Right hindlimb (tissue), 1 donor: ENCODE measurements around the gene ZNF182.
"Not testable (repeated sequence)": the region's sequence is repeated elsewhere in the genome, so short reads cannot be mapped to it uniquely, and the experiment has no call there.

Experiments used
- DNase-seq: peaks from one replicate; pipeline ENCODE4 v3.0.0-alpha.2; 2018

ZNF182 gene

GRCh38 chrX:47992669-47993068 lies 11.1 kb downstream of the ZNF182 start:
- no peak for DNase-seq

DNA sequence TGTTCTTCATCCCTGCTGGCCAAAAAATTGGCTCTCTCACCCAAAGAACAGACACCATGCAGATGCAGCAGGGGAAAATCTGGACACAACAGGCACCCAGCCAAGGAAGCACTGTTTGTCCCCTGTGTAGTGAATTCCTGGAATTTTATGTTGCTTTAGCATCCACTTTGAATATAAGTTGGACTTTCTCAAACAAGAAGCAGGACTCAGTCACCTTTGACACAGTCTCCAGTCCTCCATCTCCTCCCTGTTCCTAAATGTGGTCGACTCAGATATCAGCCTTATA lies 11.8 kb downstream of the ZNF182 start:
- DNase-seq, result no peak

GRCh38 chrX:47991263-47992094 lies 12.3 kb downstream of the ZNF182 start:
- DNase-seq, result no peak

- no peak for DNase-seq
These were observed 27.3 kb downstream of the ZNF182 start for GRCh38 chrX:47976254-47977151.

DNA sequence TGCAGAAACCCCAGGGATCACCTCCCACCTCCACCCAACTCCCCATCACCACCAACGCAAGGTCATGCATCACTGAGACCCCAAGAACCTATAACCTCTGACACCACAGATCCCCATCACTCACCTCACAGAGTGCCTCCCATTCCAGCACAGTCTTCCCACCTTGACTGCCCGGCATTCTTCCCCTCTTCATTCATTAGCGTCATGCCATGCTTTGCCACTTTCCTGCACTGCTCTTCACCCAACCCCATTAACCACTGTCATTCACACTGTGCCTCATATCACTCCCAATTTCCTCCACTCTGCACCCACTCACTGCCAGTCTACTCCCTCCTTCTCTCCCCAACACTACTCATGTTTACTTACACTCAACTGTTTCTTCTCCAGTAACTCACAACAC lies 30.6 kb downstream of the ZNF182 start:
- DNase-seq, result no peak

GRCh38 chrX:47965526-47965925 lies 38.3 kb downstream of the ZNF182 start:
- DNase-seq, result not testable (repeated sequence)

GRCh38 chrX:47961830-47962229 lies 42.0 kb downstream of the ZNF182 start:
- not testable (repeated sequence) for DNase-seq

DNA sequence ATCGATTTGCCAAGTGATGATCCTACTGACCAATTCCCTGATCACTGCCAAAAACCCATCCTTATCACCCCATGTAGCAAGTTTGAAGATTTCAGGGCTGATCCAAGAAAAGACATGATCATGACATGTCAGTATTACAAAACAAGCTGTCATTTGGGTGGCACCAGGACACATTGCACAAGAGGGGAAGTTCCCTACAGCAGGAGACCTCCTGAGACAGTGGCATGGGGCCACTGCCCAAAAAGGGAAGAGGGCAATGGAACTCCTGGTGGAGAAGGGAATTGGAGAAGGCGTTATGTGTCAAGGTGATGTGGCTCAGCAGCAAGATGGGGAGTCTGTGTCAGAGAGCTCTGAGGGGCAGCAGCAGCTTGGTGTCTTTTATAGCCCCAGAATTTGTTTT lies 43.4 kb downstream of the ZNF182 start:
- DNase-seq, result no peak

DNA sequence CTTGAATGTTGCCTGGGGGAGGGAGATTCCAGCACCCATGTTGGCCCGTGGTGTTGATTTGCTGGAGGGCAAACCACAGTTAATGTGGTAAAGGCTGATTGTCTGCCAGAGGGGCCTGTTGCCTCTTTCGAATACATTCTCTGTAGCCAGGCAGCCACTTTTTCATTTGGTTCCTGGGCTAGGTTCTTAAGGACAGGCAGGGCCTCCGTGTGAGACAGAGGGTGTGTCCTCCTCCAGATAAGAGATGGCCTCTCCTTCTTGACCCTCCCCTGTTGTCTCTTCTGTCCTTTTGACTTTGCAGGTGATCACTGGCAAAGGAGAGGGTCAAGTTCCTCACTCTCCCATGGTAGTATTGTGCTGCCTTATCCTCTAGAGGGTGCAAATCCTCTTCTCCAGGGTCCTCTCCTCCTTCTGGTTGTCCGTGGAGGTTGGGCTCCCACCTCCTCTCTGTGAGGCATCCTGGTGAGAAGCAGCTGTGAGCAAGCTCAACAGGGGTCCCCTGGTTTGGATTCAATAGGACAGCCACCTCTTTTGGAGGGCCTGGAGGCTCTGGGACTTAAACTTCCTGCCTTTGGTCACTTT lies 44.9 kb downstream of the ZNF182 start:
- no peak for DNase-seq

GRCh38 chrX:47958206-47958605 lies 45.6 kb downstream of the ZNF182 start:
- DNase-seq, result peak; percentile 21

DNA sequence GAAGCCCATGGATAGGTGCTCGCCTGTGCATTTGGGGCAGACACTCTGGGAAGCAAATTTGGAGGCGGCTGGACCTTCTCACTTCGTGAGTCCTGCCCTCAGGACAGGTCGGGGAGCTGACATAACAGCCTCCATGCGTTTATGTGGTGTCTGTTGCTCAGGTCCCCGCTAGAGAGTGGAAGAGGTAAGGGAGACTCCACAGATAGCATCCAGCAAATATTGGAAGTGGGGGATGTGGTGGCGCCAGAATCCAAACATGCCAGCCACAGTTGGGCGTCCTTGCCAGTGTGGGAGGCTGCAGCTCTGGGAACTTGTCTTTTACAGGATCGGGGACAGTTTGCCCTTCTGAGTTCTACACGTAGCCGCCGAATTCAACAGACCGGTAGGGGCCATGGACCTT lies 47.8 kb downstream of the ZNF182 start:
- DNase-seq, result no peak

DNA sequence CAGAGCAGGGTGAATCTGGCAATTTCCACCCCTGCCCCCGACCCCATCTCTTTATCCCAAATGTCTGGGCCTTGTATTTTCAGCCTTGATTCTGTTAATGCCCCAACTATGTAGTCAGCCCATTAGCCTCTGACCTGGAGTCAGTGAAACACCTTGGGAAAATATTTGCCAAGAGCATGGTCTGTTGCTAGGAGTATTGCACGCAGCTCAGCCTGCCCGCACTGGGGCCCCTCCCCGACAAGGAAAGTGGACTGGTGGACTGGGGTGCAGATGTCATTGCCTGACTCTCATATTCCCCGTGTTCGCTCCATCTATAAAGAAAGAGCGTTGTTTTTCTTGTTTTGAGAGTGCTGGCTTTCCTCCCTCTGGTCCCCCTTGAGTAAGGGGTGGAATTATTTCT lies 48.5 kb downstream of the ZNF182 start:
- not testable (repeated sequence) for DNase-seq

- DNase-seq, result no peak
These were observed 62.4 kb downstream of the ZNF182 start for GRCh38 chrX:47941423-47941822.

DNA sequence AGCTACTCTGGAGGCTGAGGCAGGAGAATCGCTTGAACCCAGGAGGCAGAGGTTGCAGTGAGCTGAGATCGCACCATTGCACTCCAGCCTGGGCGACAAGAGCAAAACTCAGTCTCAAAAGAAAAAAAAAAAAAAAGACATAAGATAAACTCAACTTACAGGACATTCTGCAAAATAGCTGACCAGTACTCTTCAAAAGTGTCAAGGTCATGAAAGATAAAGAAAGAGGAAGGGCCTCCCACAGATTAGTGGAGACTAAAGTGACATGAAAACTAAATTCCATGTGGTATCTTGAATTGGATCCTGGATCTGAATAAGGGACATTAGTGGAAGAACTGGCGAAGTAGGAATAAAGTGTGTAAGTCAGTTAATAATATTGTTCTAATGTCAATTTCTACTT lies 63.3 kb downstream of the ZNF182 start:
- DNase-seq, result no peak

DNA sequence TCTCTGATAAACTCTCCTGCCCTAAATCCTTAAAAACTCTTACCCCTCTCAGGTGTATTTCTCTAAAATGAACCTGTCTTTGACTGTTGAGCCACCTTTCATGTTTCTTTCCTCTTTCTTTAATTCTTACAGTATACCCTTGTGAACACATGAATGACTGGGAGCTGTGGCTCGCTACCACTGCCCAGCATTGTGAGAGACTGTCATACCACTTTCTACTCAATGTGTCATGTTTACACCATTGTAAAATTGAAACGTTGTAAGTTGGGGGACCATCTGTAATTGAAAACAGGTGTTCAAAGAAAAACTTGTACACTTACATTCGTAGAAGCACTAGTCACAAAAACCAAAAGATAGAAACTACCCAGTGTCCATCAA lies 66.9 kb downstream of the ZNF182 start:
- no peak for DNase-seq

- no peak for DNase-seq
These were observed 67.4 kb downstream of the ZNF182 start for GRCh38 chrX:47936224-47936939.

DNA sequence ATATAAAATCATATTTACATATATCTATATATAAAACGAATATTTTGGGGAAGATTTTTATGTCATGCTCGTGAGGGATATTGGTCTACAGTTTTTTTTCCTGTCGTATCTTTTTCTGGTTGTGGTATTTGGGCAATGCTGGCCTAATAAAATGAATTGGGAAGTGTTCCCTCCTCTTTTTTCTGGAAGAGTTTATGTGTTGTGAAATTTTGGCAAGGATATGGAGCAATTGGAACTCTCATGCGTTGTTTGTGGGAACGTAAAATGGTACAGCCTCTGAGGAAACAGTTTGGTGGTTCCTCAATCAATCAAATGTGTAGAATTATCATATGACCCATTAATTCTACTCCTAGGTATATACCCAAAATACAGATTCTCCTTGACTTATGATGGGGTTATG lies 69.8 kb downstream of the ZNF182 start:
- DNase-seq, result no peak

GRCh38 chrX:47931970-47932369 lies 71.8 kb downstream of the ZNF182 start:
- DNase-seq, result not testable (repeated sequence)

GRCh38 chrX:47927212-47927611 lies 76.6 kb downstream of the ZNF182 start:
- DNase-seq, result no peak
